HFFc6 (cell line): Measurements from ENCODE around the gene CABP7. TPM values are rescaled to one million over a fixed set of nuclear protein-coding genes. Genes with fewer than 3 reads are reported as not detected.

ENCODE experiments used
- DNase-seq: peaks from one replicate; pipeline ENCODE4 v3.0.0-alpha.2; 2018
- H3K27ac Mint-ChIP-seq: 2 replicates; pipeline ENCODE4 v1.8.0; 2020; ENCODE audit warnings: mild to moderate bottlenecking, mixed read lengths
- H3K27me3 Mint-ChIP-seq: 2 replicates; pipeline ENCODE4 v1.8.0; 2021; ENCODE audit warnings: mild to moderate bottlenecking, moderate library complexity, mixed read lengths; ENCODE audit not compliant: insufficient read depth
- H3K36me3 Mint-ChIP-seq: 2 replicates; pipeline ENCODE4 v1.8.0; 2021; ENCODE audit warnings: low read depth, mixed read lengths
- H3K4me1 Mint-ChIP-seq: 2 replicates; pipeline ENCODE4 v1.8.0; 2020; ENCODE audit warnings: low read depth, mixed read lengths
- H3K4me3 Mint-ChIP-seq: 2 replicates; pipeline ENCODE4 v1.8.0; 2020; ENCODE audit warnings: mild to moderate bottlenecking, moderate library complexity, mixed read lengths
- H3K9me3 Mint-ChIP-seq: 2 replicates; pipeline ENCODE4 v1.8.0; 2020; ENCODE audit warnings: mild to moderate bottlenecking, mixed read lengths
- total RNA-seq, 6 experiments: library from RNA; stranded (reverse); fragmentation: NEBNext Ultra II Directional; extraction: Animal tissue kit (Norgen Biotek cat#: 25700); gene quantifications; 2 replicates in 1 of 6; 3 replicates in 5 of 6; pipeline ENCODE4 v1.2.3, GENCODE V29; 2021
- TF ChIP-seq, protein P1 (sequence below): fragments of 200-600 bp; sonication (generic); IDR thresholded peaks from 2 replicates; pipeline ENCODE4 v1.5.0; 2021; ENCODE audit warnings: antibody characterized with exemption, mild to moderate bottlenecking

The CABP7 gene
- total RNA-seq, 6 experiments from 2014 or later = not detected

GRCh38 chr22:29717789-29718188 is 2.0 kb upstream of the CABP7 start:
- no peak for DNase-seq
- H3K9me3 Mint-ChIP-seq = no peaks in the 10 kb centered on the region
- no peaks in the 10 kb centered on the region for H3K36me3 Mint-ChIP-seq

GRCh38 chr22:29718949-29719898 is 579 bp upstream of the CABP7 start:
- H3K4me3 Mint-ChIP-seq = no peak overlapping the region

More at GRCh38 chr22:29717789-29718188, 2.0 kb upstream of the CABP7 start:
- H3K4me3 Mint-ChIP-seq = no peak overlapping the region
- TF ChIP-seq, protein P1, sequence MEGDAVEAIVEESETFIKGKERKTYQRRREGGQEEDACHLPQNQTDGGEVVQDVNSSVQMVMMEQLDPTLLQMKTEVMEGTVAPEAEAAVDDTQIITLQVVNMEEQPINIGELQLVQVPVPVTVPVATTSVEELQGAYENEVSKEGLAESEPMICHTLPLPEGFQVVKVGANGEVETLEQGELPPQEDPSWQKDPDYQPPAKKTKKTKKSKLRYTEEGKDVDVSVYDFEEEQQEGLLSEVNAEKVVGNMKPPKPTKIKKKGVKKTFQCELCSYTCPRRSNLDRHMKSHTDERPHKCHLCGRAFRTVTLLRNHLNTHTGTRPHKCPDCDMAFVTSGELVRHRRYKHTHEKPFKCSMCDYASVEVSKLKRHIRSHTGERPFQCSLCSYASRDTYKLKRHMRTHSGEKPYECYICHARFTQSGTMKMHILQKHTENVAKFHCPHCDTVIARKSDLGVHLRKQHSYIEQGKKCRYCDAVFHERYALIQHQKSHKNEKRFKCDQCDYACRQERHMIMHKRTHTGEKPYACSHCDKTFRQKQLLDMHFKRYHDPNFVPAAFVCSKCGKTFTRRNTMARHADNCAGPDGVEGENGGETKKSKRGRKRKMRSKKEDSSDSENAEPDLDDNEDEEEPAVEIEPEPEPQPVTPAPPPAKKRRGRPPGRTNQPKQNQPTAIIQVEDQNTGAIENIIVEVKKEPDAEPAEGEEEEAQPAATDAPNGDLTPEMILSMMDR = no peak
- H3K27me3 Mint-ChIP-seq = peaks cover 45% of the 10 kb centered on the region
- no peaks in the 10 kb centered on the region for H3K4me1 Mint-ChIP-seq
- H3K27ac Mint-ChIP-seq = no peak overlapping the region

GRCh38 chr22:29720811-29721323 is 1.1 kb downstream of the CABP7 start:
- no peak overlapping the region for H3K4me3 Mint-ChIP-seq
- no peak overlapping the region for H3K27ac Mint-ChIP-seq
- H3K9me3 Mint-ChIP-seq = no peaks in the 10 kb centered on the region
- no peaks in the 10 kb centered on the region for H3K4me1 Mint-ChIP-seq
- TF ChIP-seq, protein P1 = no peak
- no peaks in the 10 kb centered on the region for H3K36me3 Mint-ChIP-seq
- H3K27me3 Mint-ChIP-seq = peaks cover 33% of the 10 kb centered on the region
- no peak for DNase-seq

More at GRCh38 chr22:29718949-29719898, 579 bp upstream of the CABP7 start:
- no peaks in the 10 kb centered on the region for H3K36me3 Mint-ChIP-seq
- peaks cover 34% of the 10 kb centered on the region for H3K27me3 Mint-ChIP-seq
- no peaks in the 10 kb centered on the region for H3K4me1 Mint-ChIP-seq
- no peak overlapping the region for H3K27ac Mint-ChIP-seq
- no peak for DNase-seq
- no peaks in the 10 kb centered on the region for H3K9me3 Mint-ChIP-seq
- TF ChIP-seq, protein P1 = no peak

- Mint-ChIP-seq H3K4me3 (no peak overlapping the region), H3K27ac (no peak overlapping the region), H3K36me3 (no peaks in the 10 kb centered on the region), H3K4me1 (no peaks in the 10 kb centered on the region), H3K27me3 (peaks cover 28% of the 10 kb centered on the region), H3K9me3 (no peaks in the 10 kb centered on the region)
- TF ChIP-seq, protein P1 = no peak
- no peak for DNase-seq
Measured at GRCh38 chr22:29722151-29722550, 2.3 kb downstream of the CABP7 start.

DNA sequence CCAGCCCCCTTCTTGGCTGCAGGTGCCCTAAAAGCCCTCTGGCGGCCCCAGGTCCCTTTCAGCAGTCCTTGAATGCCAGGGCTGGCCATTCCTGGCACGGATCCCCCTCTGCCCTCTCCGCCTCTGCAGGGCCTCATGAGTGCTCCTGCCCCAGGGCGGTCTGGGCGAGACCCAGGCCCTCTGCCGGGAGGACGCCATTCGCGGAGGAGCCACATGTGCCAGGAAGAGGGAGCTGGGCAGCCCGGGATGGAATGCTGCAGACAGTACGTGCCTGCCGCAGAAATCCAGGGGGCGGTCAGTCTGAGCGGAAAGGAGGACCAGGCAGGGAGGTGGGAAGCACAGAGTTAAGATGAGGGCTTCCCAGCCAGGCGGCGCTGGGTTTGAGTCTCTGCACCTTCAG is 2.8 kb downstream of the CABP7 start:
- H3K4me1 Mint-ChIP-seq = no peaks in the 10 kb centered on the region
- no peaks in the 10 kb centered on the region for H3K36me3 Mint-ChIP-seq
- H3K27ac Mint-ChIP-seq = no peak overlapping the region
- no peaks in the 10 kb centered on the region for H3K9me3 Mint-ChIP-seq
- DNase-seq = no peak
- TF ChIP-seq, protein P1 = no peak
- no peak overlapping the region for H3K4me3 Mint-ChIP-seq
- peaks cover 24% of the 10 kb centered on the region for H3K27me3 Mint-ChIP-seq
